ENCODE data around the gene MPL. TPM values are rescaled to one million over a fixed set of nuclear protein-coding genes. Genes with fewer than 3 reads are reported as not detected.

The MPL gene
- total and polyA plus RNA-seq, 2 of the 13 experiments (the other 11 are each of a cell fraction or from before 2014, with no cell fraction given), result not detected

- TF ChIP-seq JARID2 (CRISPR knock-in tag; IDR thresholded peaks at IDR 0.05; ENCODE audit: insufficient replicate concordance) (peak; percentile 34), ZNF317 (CRISPR knock-in tag; IDR thresholded peaks at IDR 0.05) (no peak), BCL6 (CRISPR knock-in tag; IDR thresholded peaks at IDR 0.05) (peak; percentile 37; the same call in 1 of the 2 replicates), ATAD3A (CRISPR knock-in tag; IDR thresholded peaks at IDR 0.05) (0 out of 2 replicates have a peak, but pooled peaks have one; percentile 40), ZNF557 (CRISPR knock-in tag; IDR thresholded peaks at IDR 0.05) (no peak), SRF (IDR thresholded peaks at IDR 0.05; ENCODE audit: low read depth, low read length) (no peak), ZNF879 (CRISPR knock-in tag; IDR thresholded peaks at IDR 0.05) (no peak), MEIS2 (CRISPR knock-in tag; IDR thresholded peaks at IDR 0.05) (peak; percentile 20), GTF3A (CRISPR knock-in tag; conservative IDR thresholded peaks at IDR 0.05) (0 out of 2 replicates have a peak, but pooled peaks have one; percentile 65), FOXA1 (IDR thresholded peaks at IDR 0.05) (no peak), FOXA1 (CRISPR knock-in tag; IDR thresholded peaks at IDR 0.05) (no peak), ZNF75D (CRISPR knock-in tag; IDR thresholded peaks at IDR 0.05; ENCODE audit: borderline replicate concordance) (no peak), PHF8 (CRISPR knock-in tag; IDR thresholded peaks at IDR 0.05) (peak; percentile 94), ZNF558 (CRISPR knock-in tag; IDR thresholded peaks at IDR 0.05; ENCODE audit: borderline replicate concordance) (no peak; the same call in 1 of the 2 replicates), ZNF143 (CRISPR knock-in tag; IDR thresholded peaks at IDR 0.05) (no peak), SIX1 (CRISPR knock-in tag; IDR thresholded peaks at IDR 0.05; ENCODE audit: borderline replicate concordance) (no peak), ZNF891 (CRISPR knock-in tag; IDR thresholded peaks at IDR 0.05) (no peak), KMT2B (CRISPR knock-in tag; IDR thresholded peaks at IDR 0.05) (peak; percentile 28; the same call in 1 of the 2 replicates), RFX5 (IDR thresholded peaks at IDR 0.05; ENCODE audit: low read depth, low read length) (no peak), ELF3 (CRISPR knock-in tag; IDR thresholded peaks at IDR 0.05) (peak; percentile 10; the same call in 1 of the 2 replicates), KMT2A (CRISPR knock-in tag; IDR thresholded peaks at IDR 0.05) (peak; percentile 64; the same call in 1 of the 2 replicates), ZNF17 (CRISPR knock-in tag; IDR thresholded peaks at IDR 0.05) (no peak), ZNF556 (CRISPR knock-in tag; IDR thresholded peaks at IDR 0.05; ENCODE audit: borderline replicate concordance) (peak; percentile 78; the same call in 1 of the 2 replicates), GFI1 (CRISPR knock-in tag; IDR thresholded peaks at IDR 0.05; ENCODE audit: borderline replicate concordance) (no peak; the same call in 1 of the 2 replicates), ZNF605 (CRISPR knock-in tag; IDR thresholded peaks at IDR 0.05) (0 out of 2 replicates have a peak, but pooled peaks have one; percentile 10), TCF7 (IDR thresholded peaks at IDR 0.05; ENCODE audit: low read depth) (no peak), IKZF4 (CRISPR knock-in tag; IDR thresholded peaks at IDR 0.05; ENCODE audit: borderline replicate concordance, low read depth, not compliant biosample characterization) (no peak), NFE2L1 (CRISPR knock-in tag; IDR thresholded peaks at IDR 0.05; ENCODE audit: borderline replicate concordance) (0 out of 2 replicates have a peak, but pooled peaks have one; percentile 15), DMAP1 (CRISPR knock-in tag; IDR thresholded peaks at IDR 0.05) (peak; percentile 93), ZGPAT (CRISPR knock-in tag; IDR thresholded peaks at IDR 0.05) (peak; percentile 76; the same call in 1 of the 2 replicates)
- TF ChIP-seq, protein P1, sequence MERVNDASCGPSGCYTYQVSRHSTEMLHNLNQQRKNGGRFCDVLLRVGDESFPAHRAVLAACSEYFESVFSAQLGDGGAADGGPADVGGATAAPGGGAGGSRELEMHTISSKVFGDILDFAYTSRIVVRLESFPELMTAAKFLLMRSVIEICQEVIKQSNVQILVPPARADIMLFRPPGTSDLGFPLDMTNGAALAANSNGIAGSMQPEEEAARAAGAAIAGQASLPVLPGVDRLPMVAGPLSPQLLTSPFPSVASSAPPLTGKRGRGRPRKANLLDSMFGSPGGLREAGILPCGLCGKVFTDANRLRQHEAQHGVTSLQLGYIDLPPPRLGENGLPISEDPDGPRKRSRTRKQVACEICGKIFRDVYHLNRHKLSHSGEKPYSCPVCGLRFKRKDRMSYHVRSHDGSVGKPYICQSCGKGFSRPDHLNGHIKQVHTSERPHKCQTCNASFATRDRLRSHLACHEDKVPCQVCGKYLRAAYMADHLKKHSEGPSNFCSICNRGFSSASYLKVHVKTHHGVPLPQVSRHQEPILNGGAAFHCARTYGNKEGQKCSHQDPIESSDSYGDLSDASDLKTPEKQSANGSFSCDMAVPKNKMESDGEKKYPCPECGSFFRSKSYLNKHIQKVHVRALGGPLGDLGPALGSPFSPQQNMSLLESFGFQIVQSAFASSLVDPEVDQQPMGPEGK (CRISPR knock-in tag; IDR thresholded peaks at IDR 0.05), result 0 out of 2 replicates have a peak, but pooled peaks have one; percentile 17
Measured at GRCh38 chr1:43348809-43349593, 11.4 kb downstream of the MPL start (continued).

Measured in HepG2 (cell line).